ENCODE measurements around the gene FAM193A. TPM values are rescaled to one million over a fixed set of nuclear protein-coding genes. Genes with fewer than 3 reads are reported as not detected.

Gene FAM193A
- total and polyA plus RNA-seq, 2 experiments from 2014 or later, result 12.0 to 22.9 TPM

DNA sequence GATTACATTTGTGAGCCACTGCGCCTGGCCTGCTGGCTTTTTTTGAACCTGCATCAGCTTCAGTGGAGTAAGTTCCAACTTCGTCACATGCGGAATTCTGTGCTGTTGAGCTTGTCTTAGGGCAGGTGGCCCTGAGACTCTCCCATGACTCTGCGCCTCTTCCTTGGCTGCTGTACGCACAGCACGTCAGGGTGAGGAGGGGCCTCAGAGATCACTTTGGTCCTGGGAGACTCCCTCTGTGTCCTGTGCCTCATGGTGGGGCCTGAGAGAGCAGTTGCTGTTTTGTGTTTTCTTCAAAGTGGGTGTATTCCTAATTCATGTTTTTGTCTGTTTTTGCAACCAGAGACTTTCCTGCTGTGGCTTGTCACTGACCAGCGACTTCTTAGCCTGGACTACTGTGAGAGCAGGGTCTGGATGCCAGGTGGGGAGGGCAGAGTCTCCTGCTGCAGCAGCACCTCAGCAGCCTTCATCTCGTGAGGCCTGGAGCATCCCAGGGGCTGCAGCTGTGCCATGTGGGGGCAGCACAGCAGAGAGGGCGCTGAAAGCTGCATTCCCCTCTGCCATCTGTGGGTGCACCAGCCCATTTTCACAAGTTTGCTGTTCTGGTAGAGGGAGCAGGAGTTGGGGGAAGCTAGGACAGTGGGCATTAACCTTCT, 111.8 kb downstream of the FAM193A start (continued):
- TF ChIP-seq, protein P1, sequence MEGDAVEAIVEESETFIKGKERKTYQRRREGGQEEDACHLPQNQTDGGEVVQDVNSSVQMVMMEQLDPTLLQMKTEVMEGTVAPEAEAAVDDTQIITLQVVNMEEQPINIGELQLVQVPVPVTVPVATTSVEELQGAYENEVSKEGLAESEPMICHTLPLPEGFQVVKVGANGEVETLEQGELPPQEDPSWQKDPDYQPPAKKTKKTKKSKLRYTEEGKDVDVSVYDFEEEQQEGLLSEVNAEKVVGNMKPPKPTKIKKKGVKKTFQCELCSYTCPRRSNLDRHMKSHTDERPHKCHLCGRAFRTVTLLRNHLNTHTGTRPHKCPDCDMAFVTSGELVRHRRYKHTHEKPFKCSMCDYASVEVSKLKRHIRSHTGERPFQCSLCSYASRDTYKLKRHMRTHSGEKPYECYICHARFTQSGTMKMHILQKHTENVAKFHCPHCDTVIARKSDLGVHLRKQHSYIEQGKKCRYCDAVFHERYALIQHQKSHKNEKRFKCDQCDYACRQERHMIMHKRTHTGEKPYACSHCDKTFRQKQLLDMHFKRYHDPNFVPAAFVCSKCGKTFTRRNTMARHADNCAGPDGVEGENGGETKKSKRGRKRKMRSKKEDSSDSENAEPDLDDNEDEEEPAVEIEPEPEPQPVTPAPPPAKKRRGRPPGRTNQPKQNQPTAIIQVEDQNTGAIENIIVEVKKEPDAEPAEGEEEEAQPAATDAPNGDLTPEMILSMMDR (conservative IDR thresholded peaks at IDR 0.05; ENCODE audit: low read depth in 2 of 2), result no peak

DNA sequence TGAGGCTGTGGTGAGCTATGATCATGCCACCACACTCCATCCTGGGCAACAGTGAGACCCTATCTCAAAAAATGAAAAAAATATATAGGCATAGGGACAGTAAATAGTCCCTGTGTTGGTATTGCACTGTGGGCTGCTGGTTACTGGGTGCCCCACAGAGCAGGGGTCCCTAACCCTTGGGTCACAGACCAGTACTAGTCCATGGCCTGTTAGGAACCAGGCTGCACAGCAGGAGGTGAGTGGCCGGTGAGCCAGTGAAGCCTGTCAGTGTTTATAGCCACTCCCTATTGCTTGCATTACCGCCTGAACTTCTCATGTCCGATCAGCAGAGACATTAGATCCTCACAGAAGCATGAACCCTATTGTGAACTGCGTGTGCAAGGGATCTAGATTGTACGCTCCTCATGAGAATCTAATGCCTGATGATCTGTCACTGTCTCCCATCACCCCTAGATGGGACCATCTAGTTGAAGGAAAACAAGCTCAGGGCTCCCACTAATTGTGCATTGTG, 113.2 kb downstream of the FAM193A start:
- Mint-ChIP-seq H3K27ac (no peak overlapping the region), H3K36me3 (ENCODE audit: low read depth) (peaks cover 48% of the 10 kb centered on the region), H3K4me1 (no peaks in the 10 kb centered on the region), H3K9me3 (no peaks in the 10 kb centered on the region; the same call in 2 of the 3 replicates), H3K4me3 (no peak overlapping the region), H3K27me3 (ENCODE audit: insufficient read depth, low read depth, poor library complexity) (peaks cover 7% of the 10 kb centered on the region)
- Histone ChIP-seq H3F3A (replicated peaks; ENCODE audit: low read depth) (no peaks in the 10 kb centered on the region), H3K4me3 (no peak overlapping the region), H3K36me3 (ENCODE audit: insufficient read depth) (peaks cover 14% of the 10 kb centered on the region), H3K4me1 (ENCODE audit: insufficient read depth) (no peaks in the 10 kb centered on the region), H3K9me2 (ENCODE audit: insufficient read depth) (no peaks in the 10 kb centered on the region), H3K27me3 (ENCODE audit: insufficient read depth) (no peaks in the 10 kb centered on the region), H4K20me1 (replicated peaks; ENCODE audit: insufficient read depth) (no peaks in the 10 kb centered on the region; the same call in 1 of the 2 replicates), H2AFZ (no peak overlapping the region), H3K79me2 (replicated peaks; ENCODE audit: insufficient read depth) (no peaks in the 10 kb centered on the region; the same call in 1 of the 2 replicates), H3K27ac (ENCODE audit: low read depth) (no peak overlapping the region), H3K4me2 (no peak overlapping the region)
- DNase-seq (ENCODE audit: low spot score), result no peak
- no peak for ATAC-seq
- TF ChIP-seq, protein P2, sequence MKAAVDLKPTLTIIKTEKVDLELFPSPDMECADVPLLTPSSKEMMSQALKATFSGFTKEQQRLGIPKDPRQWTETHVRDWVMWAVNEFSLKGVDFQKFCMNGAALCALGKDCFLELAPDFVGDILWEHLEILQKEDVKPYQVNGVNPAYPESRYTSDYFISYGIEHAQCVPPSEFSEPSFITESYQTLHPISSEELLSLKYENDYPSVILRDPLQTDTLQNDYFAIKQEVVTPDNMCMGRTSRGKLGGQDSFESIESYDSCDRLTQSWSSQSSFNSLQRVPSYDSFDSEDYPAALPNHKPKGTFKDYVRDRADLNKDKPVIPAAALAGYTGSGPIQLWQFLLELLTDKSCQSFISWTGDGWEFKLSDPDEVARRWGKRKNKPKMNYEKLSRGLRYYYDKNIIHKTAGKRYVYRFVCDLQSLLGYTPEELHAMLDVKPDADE (IDR thresholded peaks at IDR 0.05), result no peak
- TF ChIP-seq STAT1 (IDR thresholded peaks at IDR 0.05; ENCODE audit: unreplicated experiment) (no peak), EZH2phosphoT487 (IDR thresholded peaks at IDR 0.05; ENCODE audit: unreplicated experiment) (no peak), ZNF114 (CRISPR knock-in tag; IDR thresholded peaks at IDR 0.05) (no peak), EZH2 (IDR thresholded peaks at IDR 0.05; ENCODE audit: low read depth, unreplicated experiment) (no peak), POLR2AphosphoS5 (IDR thresholded peaks at IDR 0.05; ENCODE audit: low read depth) (no peak), CREB1 (CRISPR knock-in tag; IDR thresholded peaks at IDR 0.05; ENCODE audit: low read depth) (no peak), ZNF331 (CRISPR knock-in tag; IDR thresholded peaks at IDR 0.05; ENCODE audit: low read depth) (no peak), NANOG (IDR thresholded peaks at IDR 0.05; ENCODE audit: borderline replicate concordance) (no peak)
- TF ChIP-seq, protein P3, sequence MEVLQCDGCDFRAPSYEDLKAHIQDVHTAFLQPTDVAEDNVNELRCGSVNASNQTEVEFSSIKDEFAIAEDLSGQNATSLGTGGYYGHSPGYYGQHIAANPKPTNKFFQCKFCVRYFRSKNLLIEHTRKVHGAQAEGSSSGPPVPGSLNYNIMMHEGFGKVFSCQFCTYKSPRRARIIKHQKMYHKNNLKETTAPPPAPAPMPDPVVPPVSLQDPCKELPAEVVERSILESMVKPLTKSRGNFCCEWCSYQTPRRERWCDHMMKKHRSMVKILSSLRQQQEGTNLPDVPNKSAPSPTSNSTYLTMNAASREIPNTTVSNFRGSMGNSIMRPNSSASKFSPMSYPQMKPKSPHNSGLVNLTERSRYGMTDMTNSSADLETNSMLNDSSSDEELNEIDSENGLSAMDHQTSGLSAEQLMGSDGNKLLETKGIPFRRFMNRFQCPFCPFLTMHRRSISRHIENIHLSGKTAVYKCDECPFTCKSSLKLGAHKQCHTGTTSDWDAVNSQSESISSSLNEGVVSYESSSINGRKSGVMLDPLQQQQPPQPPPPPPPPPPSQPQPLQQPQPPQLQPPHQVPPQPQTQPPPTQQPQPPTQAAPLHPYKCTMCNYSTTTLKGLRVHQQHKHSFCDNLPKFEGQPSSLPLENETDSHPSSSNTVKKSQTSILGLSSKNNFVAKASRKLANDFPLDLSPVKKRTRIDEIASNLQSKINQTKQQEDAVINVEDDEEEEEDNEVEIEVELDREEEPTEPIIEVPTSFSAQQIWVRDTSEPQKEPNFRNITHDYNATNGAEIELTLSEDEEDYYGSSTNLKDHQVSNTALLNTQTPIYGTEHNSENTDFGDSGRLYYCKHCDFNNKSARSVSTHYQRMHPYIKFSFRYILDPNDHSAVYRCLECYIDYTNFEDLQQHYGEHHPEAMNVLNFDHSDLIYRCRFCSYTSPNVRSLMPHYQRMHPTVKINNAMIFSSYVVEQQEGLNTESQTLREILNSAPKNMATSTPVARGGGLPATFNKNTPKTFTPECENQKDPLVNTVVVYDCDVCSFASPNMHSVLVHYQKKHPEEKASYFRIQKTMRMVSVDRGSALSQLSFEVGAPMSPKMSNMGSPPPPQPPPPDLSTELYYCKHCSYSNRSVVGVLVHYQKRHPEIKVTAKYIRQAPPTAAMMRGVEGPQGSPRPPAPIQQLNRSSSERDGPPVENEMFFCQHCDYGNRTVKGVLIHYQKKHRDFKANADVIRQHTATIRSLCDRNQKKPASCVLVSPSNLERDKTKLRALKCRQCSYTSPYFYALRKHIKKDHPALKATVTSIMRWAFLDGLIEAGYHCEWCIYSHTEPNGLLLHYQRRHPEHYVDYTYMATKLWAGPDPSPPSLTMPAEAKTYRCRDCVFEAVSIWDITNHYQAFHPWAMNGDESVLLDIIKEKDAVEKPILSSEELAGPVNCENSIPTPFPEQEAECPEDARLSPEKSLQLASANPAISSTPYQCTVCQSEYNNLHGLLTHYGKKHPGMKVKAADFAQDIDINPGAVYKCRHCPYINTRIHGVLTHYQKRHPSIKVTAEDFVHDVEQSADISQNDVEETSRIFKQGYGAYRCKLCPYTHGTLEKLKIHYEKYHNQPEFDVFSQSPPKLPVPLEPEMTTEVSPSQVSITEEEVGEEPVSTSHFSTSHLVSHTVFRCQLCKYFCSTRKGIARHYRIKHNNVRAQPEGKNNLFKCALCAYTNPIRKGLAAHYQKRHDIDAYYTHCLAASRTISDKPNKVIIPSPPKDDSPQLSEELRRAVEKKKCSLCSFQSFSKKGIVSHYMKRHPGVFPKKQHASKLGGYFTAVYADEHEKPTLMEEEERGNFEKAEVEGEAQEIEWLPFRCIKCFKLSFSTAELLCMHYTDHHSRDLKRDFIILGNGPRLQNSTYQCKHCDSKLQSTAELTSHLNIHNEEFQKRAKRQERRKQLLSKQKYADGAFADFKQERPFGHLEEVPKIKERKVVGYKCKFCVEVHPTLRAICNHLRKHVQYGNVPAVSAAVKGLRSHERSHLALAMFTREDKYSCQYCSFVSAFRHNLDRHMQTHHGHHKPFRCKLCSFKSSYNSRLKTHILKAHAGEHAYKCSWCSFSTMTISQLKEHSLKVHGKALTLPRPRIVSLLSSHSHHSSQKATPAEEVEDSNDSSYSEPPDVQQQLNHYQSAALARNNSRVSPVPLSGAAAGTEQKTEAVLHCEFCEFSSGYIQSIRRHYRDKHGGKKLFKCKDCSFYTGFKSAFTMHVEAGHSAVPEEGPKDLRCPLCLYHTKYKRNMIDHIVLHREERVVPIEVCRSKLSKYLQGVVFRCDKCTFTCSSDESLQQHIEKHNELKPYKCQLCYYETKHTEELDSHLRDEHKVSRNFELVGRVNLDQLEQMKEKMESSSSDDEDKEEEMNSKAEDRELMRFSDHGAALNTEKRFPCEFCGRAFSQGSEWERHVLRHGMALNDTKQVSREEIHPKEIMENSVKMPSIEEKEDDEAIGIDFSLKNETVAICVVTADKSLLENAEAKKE (CRISPR knock-in tag; IDR thresholded peaks at IDR 0.05), result no peak
- TF ChIP-seq, protein P4, sequence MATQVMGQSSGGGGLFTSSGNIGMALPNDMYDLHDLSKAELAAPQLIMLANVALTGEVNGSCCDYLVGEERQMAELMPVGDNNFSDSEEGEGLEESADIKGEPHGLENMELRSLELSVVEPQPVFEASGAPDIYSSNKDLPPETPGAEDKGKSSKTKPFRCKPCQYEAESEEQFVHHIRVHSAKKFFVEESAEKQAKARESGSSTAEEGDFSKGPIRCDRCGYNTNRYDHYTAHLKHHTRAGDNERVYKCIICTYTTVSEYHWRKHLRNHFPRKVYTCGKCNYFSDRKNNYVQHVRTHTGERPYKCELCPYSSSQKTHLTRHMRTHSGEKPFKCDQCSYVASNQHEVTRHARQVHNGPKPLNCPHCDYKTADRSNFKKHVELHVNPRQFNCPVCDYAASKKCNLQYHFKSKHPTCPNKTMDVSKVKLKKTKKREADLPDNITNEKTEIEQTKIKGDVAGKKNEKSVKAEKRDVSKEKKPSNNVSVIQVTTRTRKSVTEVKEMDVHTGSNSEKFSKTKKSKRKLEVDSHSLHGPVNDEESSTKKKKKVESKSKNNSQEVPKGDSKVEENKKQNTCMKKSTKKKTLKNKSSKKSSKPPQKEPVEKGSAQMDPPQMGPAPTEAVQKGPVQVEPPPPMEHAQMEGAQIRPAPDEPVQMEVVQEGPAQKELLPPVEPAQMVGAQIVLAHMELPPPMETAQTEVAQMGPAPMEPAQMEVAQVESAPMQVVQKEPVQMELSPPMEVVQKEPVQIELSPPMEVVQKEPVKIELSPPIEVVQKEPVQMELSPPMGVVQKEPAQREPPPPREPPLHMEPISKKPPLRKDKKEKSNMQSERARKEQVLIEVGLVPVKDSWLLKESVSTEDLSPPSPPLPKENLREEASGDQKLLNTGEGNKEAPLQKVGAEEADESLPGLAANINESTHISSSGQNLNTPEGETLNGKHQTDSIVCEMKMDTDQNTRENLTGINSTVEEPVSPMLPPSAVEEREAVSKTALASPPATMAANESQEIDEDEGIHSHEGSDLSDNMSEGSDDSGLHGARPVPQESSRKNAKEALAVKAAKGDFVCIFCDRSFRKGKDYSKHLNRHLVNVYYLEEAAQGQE (IDR thresholded peaks at IDR 0.05; ENCODE audit: unreplicated experiment), result no peak
